Kidney epithelial cell (primary cell): ENCODE data around the gene KRT86. TPM values are rescaled to one million over a fixed set of nuclear protein-coding genes. Genes with fewer than 3 reads are reported as not detected.

Source experiments
- DNase-seq: peaks from one replicate; pipeline ENCODE4 v3.0.0-alpha.2; 2010; ENCODE audit warnings: low read depth
- H3K27me3 ChIP-seq: 2 replicates; pipeline ENCODE4 v1.6.0; 2011; ENCODE audit warnings: low read length; ENCODE audit not compliant: control insufficient read depth, insufficient read depth
- H3K36me3 ChIP-seq: 2 replicates; pipeline ENCODE4 v1.5.1; 2011; ENCODE audit warnings: low read length; ENCODE audit not compliant: control insufficient read depth, insufficient read depth
- H3K4me3 ChIP-seq: 2 replicates; pipeline ENCODE4 v1.5.1; 2011; ENCODE audit warnings: low read depth, mild to moderate bottlenecking, control low read depth, low read length
- total RNA-seq: library from RNA; depleted of rRNA; stranded (reverse); fragments of >200 nt; gene quantifications from 2 replicates; pipeline ENCODE4 v1.2.3, GENCODE V29; 2015
- TF ChIP-seq, protein P1 (sequence below): IDR thresholded peaks from 2 replicates; pipeline ENCODE4 v1.5.1; 2011; ENCODE audit warnings: mild to moderate bottlenecking, moderate library complexity, low read length, control low read depth, inconsistent platforms; ENCODE audit not compliant: insufficient read depth, poor library complexity, severe bottlenecking

The KRT86 gene
- total RNA-seq, 1 donor from 2014 or later = 6.9 TPM

DNA sequence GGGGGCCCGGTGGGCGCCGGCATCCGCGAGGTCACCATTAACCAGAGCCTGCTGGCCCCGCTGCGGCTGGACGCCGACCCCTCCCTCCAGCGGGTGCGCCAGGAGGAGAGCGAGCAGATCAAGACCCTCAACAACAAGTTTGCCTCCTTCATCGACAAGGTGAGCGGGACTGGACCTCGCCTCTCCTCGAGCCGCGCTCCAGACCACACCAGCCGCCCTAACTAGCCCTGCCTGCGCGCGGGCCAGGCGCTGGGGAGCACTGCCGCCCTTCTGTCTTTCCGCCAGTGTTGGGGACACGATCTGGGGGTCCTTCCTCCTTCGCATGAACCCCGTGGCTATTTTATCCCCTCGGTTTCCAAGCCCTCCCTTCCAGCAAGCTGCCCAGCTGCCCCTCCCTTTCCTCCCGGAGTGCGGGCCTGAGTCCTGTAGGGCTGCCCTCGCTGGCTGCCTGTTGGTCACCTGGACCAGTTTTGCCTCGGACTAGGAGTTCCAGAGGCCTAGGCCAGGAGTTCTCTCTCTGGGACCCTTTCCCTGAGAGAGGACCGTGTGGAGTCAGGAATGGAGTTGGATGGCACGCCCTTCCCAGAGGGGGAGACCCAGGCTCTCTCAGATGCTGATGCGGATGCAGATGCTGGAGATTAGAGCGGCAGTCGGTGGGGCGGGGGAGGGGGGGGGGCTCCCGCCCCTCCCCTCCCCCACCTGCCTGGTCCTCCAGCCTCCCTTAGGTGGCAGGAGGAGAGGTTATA lies 40.8 kb upstream of the KRT86 start:
- Histone ChIP-seq H3K36me3 (no peaks in the 10 kb centered on the region), H3K27me3 (peaks cover 15% of the 10 kb centered on the region), H3K4me3 (peak overlapping the region; percentile 33)
- TF ChIP-seq, protein P1, sequence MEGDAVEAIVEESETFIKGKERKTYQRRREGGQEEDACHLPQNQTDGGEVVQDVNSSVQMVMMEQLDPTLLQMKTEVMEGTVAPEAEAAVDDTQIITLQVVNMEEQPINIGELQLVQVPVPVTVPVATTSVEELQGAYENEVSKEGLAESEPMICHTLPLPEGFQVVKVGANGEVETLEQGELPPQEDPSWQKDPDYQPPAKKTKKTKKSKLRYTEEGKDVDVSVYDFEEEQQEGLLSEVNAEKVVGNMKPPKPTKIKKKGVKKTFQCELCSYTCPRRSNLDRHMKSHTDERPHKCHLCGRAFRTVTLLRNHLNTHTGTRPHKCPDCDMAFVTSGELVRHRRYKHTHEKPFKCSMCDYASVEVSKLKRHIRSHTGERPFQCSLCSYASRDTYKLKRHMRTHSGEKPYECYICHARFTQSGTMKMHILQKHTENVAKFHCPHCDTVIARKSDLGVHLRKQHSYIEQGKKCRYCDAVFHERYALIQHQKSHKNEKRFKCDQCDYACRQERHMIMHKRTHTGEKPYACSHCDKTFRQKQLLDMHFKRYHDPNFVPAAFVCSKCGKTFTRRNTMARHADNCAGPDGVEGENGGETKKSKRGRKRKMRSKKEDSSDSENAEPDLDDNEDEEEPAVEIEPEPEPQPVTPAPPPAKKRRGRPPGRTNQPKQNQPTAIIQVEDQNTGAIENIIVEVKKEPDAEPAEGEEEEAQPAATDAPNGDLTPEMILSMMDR = no peak
- DNase-seq = no peak

DNA sequence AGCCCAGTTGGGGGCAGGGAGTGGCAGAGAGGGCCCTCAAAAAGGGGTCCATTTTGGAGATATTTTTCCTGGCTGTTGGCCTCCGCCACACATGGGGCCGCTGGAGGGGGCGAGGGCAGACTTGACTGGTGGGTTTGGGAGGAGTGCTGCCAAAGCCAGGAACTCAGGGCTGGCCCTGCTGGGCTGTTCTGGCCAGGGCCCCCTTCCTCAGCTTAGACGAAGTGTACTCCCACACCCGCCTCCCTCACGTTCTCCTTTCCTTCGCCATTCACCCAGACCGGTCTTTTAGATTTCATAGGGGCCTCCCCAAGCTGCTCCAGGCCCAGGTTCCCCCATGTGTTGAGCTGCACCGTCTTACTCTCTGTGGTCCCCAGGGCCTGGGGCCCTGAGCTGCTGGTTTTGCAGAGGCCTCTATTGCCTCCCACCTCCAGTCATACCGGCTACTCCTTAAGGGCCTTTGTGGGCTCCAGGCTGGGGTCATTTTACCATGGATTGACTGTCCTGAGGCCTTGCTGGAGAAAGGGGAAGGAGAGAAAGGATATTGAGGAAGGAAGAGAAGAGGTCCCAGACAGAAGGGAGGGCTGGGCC lies 40.1 kb upstream of the KRT86 start:
- no peaks in the 10 kb centered on the region for H3K36me3 ChIP-seq
- H3K4me3 ChIP-seq = peak overlapping the region; percentile 33
- TF ChIP-seq, protein P1 = no peak
- no peak for DNase-seq
- H3K27me3 ChIP-seq = peaks cover 15% of the 10 kb centered on the region

- TF ChIP-seq, protein P1 = no peak
- H3K4me3 ChIP-seq = peak overlapping the region; percentile 33
- peaks cover 15% of the 10 kb centered on the region for H3K27me3 ChIP-seq
- H3K36me3 ChIP-seq = no peaks in the 10 kb centered on the region
- no peak for DNase-seq
These were observed 39.3 kb upstream of the KRT86 start for GRCh38 chr12:52235001-52235764.

GRCh38 chr12:52235822-52236361 lies 38.6 kb upstream of the KRT86 start:
- DNase-seq = no peak
- no peak overlapping the region for H3K4me3 ChIP-seq
- H3K36me3 ChIP-seq = no peaks in the 10 kb centered on the region
- H3K27me3 ChIP-seq = peaks cover 15% of the 10 kb centered on the region
- TF ChIP-seq, protein P1 = no peak

GRCh38 chr12:52236386-52237050 lies 37.9 kb upstream of the KRT86 start:
- Histone ChIP-seq H3K36me3 (no peaks in the 10 kb centered on the region), H3K4me3 (no peak overlapping the region)
- TF ChIP-seq, protein P1 = no peak

More at GRCh38 chr12:52236386-52237050, 37.9 kb upstream of the KRT86 start:
- H3K27me3 ChIP-seq = peaks cover 15% of the 10 kb centered on the region
- no peak for DNase-seq
